Fibroblast of mammary gland (primary cell): ENCODE data around the gene DMPK.
"Not testable (repeated sequence)": the region's sequence is repeated elsewhere in the genome, so short reads cannot be mapped to it uniquely, and the experiment has no call there.

Experiments
- DNase-seq: peaks from one replicate; pipeline ENCODE4 v3.0.0-alpha.2; 2010; ENCODE audit warnings: low read depth
- H3K4me3 ChIP-seq: 2 replicates; pipeline ENCODE4 v1.5.1; 2011; ENCODE audit warnings: low read depth, mild to moderate bottlenecking, low read length, moderate library complexity; ENCODE audit not compliant: control insufficient read depth
- TF ChIP-seq, protein P1 (sequence below): conservative IDR thresholded peaks from 2 replicates; pipeline ENCODE4 v1.5.1; 2011; ENCODE audit warnings: low read depth, low read length, inconsistent platforms; ENCODE audit not compliant: control insufficient read depth, insufficient read depth

The DMPK gene

GRCh38 chr19:45733160-45733810 lies 49.0 kb downstream of the DMPK start, which contains the start of gene MEIOSIN:
MEIOSIN (plus strand) TSS chr19:45733439; CDS start chr19:45735377, 1,938 bp downstream.
- TF ChIP-seq, protein P1, sequence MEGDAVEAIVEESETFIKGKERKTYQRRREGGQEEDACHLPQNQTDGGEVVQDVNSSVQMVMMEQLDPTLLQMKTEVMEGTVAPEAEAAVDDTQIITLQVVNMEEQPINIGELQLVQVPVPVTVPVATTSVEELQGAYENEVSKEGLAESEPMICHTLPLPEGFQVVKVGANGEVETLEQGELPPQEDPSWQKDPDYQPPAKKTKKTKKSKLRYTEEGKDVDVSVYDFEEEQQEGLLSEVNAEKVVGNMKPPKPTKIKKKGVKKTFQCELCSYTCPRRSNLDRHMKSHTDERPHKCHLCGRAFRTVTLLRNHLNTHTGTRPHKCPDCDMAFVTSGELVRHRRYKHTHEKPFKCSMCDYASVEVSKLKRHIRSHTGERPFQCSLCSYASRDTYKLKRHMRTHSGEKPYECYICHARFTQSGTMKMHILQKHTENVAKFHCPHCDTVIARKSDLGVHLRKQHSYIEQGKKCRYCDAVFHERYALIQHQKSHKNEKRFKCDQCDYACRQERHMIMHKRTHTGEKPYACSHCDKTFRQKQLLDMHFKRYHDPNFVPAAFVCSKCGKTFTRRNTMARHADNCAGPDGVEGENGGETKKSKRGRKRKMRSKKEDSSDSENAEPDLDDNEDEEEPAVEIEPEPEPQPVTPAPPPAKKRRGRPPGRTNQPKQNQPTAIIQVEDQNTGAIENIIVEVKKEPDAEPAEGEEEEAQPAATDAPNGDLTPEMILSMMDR = no peak
- no peak for DNase-seq
- no peak within 1 kb of the TSS for H3K4me3 ChIP-seq

- TF ChIP-seq, protein P1 = no peak
- peak; percentile 98 for DNase-seq
- peak within 1 kb of the TSS; percentile 95 for H3K4me3 ChIP-seq
These were observed 51.7 kb downstream of the DMPK start, which contains the start of gene FBXO46 for GRCh38 chr19:45730368-45731288. FBXO46 (minus strand) TSS chr19:45730896; CDS start chr19:45713495, 17,401 bp downstream.

GRCh38 chr19:45729800-45730290 lies 52.4 kb downstream of the DMPK start:
- TF ChIP-seq, protein P1 = no peak
- DNase-seq = peak; percentile 11
- H3K4me3 ChIP-seq = peak overlapping the region; percentile 95

- H3K4me3 ChIP-seq, DNase-seq: not testable (repeated sequence)
These were observed 53.6 kb downstream of the DMPK start for GRCh38 chr19:45728683-45729082.

GRCh38 chr19:45720065-45720464 lies 62.2 kb downstream of the DMPK start:
- not testable (repeated sequence) for DNase-seq

More at GRCh38 chr19:45720065-45720464, 62.2 kb downstream of the DMPK start:
- not testable (repeated sequence) for H3K4me3 ChIP-seq
